Tibial nerve (tissue), 4 donors: ENCODE results near the gene SLC25A48.

Experiments
- CTCF ChIP-seq, 5 experiments: fragments of 200-600 bp in 3 of 5; fragments of 450-650 bp in 2 of 5; sonication (generic) in 3 of 5; IDR thresholded peaks; one replicate each; pipeline ENCODE4 v1.5.1; 2016 to 2019; ENCODE audit warnings: antibody characterized with exemption in 5 of 5, mild to moderate bottlenecking in 3 of 5, moderate library complexity in 2 of 5
- EP300 ChIP-seq, 2 donors: sonication (generic); formaldehyde crosslinking; IDR thresholded peaks; one replicate each; pipeline ENCODE4 v1.6.1; 2017; ENCODE audit warnings: antibody characterized with exemption in 2 of 2, mild to moderate bottlenecking in 1 of 2

DNA sequence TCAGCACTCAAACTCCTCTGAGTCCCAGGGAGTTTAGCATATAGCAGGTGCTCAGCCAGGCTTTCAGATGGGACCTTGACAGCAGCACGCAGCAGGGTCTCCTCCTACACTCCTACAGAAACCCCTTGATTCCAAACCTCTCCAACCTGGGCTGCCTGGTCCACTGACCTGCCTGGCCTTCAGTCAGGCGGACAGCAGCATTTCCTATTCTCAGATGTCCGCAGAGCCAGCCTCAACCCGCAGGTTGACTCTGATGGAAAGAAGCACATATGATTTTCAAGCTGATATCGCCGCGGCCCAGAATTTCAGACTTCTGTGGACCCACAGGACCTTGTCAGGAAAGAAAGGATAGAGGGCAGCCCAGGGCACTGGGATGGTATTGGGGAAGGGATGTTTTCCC, 5.3 kb upstream of the SLC25A48 start:
- TF ChIP-seq CTCF (IDR thresholded peaks at IDR 0.05) (no peak), EP300 (IDR thresholded peaks at IDR 0.05) (no peak)
